ENCODE measurements around the gene SGSH.

Gene SGSH

DNA sequence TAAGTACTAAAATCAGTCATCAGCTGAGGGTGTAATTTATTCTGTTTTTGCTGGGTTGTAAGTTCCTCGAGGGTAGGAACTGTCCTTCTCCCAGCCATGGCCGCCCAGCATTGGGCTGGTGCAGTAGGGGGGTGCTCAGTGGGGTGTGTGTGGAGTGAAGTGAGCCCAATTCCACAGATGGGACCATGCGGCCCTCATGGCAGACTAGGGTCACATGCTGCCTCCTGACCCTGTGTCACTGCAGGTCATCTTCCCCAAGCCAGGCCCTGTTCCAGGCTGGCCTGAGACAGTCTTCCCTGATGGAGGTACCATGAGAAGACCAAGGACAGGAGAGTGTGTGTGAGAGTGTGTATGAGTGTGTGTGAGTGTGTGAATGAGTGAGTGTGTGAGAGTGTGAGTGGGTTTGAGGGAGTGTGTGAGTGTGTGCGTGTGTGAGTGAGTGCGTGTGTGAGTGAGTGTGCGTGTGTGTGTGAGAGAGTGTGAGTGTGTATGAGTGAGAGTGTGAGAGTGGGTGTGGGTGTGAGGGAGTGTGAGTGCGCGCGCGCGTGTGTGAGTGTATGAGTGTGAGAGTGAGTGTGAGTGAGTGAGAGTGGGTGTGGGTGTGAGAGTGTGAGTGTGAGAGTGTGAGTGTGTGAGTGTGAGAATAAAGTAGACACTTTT is 3.8 kb upstream of the SGSH start:
- no peak for DNase-seq

DNA sequence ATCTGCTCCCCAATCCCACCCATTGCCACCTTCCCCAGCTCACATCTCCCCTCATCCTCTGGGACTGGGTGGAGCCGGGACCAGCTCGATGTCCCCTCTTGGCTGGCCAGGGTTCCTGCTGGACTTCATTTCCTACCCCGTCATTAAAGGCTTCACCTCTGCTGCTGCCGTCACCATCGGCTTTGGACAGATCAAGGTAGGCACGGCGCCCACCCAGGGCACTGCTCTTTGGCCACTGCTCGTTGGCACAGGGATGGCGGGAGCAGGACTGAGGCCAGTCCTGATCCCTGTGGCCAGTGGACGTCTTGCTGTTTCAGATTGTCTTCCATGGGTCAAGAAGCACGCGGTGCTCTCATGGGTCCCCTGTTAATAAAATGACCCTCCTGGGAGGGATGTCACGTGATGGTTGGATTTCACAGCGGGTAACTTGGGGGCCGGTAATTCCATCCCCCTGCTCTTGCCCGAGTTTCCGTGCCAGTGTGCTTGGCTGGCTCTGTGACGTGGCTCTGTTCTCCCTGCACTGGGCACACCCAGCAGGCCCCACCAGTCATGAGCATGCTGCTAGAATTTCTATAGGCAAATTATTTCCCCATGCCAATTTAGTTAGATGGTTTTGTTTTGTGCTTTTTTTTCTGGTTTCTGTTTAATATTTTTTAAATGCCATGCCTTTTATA is 3.1 kb upstream of the SGSH start:
- no peak for DNase-seq

DNA sequence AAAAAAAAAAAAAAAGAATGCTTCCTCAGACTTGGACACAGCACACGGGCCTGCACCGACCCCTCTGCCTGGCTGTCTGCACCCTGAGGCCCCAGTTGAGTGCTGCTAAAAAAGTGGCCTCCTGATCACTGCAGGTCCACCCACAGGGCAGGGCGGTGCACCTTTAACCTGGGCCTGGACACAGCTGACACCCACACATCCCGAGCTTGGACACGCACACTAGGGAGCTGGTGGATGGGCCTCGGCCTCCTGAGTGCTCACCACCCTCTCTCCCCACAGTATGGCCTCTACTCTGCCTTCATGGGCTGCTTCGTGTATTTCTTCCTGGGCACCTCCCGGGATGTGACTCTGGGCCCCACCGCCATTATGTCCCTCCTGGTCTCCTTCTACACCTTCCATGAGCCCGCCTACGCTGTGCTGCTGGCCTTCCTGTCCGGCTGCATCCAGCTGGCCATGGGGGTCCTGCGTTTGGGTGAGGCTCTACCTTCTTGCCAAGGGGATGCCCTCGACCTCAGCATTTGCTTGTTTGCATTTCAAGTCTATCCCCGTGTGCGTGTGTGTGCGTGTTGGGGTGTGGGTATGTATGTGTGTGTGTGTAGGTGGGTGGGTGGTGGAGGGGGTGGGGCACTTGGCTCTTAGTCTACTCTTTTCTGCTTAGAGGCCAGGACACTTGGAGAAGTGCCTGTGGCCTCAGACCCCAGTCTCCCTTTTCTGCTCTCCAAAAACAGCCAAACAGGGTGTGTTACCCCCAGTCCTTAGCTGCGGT is 2.4 kb upstream of the SGSH start:
- no peak for DNase-seq

GRCh38 chr17:80221351-80222105 is 1.4 kb upstream of the SGSH start:
- DNase-seq, result no peak

- DNase-seq, result no peak
Observed at GRCh38 chr17:80220736-80221215, 643 bp upstream of the SGSH start.

GRCh38 chr17:80219763-80220053 is 425 bp downstream of the SGSH start:
- no peak for DNase-seq

DNA sequence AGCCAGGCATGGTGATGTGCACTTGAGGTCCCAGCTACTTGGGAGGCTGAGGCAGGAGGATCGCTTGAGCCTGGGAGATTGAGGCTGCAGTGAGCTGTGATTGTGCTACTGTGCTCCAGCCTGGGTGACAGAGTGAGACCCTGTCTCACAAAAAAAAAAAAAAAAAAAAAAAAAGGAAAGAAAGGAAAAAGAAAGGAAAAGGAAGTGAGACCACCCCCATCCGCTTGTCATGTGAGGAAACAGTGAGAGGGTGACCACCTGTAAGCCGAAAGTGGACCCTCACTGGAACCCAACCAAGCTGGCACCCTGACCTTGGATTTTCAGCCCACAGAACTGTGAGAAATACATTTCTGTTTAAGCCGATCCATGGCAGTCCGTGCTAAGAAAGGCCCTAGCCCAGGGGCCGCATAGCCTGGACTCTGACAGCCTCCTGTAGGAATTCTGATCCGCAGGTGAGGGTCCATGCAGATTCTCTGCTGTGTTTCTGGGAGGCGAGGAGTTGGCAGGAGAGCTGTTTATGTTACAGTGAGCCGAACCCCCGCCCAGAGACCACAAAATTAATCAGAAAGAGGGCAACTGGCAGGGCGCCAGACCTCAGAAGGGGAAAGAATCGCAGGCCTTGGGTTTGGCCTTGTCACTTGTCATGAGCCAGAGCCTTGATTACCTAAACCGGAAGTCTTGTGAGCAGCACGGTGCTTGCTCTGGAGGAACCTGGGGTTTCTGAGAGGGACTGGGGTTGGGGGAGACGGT is 945 bp downstream of the SGSH start:
- peak; percentile 95 for DNase-seq

GRCh38 chr17:80218391-80218790 is 1.7 kb downstream of the SGSH start:
- no peak for DNase-seq

- no peak for DNase-seq
Observed at GRCh38 chr17:80217703-80218362, 2.3 kb downstream of the SGSH start.

GRCh38 chr17:80216473-80217456 is 3.4 kb downstream of the SGSH start:
- DNase-seq, result no peak

GRCh38 chr17:80214878-80215210 is 5.3 kb downstream of the SGSH start:
- DNase-seq, result no peak

DNA sequence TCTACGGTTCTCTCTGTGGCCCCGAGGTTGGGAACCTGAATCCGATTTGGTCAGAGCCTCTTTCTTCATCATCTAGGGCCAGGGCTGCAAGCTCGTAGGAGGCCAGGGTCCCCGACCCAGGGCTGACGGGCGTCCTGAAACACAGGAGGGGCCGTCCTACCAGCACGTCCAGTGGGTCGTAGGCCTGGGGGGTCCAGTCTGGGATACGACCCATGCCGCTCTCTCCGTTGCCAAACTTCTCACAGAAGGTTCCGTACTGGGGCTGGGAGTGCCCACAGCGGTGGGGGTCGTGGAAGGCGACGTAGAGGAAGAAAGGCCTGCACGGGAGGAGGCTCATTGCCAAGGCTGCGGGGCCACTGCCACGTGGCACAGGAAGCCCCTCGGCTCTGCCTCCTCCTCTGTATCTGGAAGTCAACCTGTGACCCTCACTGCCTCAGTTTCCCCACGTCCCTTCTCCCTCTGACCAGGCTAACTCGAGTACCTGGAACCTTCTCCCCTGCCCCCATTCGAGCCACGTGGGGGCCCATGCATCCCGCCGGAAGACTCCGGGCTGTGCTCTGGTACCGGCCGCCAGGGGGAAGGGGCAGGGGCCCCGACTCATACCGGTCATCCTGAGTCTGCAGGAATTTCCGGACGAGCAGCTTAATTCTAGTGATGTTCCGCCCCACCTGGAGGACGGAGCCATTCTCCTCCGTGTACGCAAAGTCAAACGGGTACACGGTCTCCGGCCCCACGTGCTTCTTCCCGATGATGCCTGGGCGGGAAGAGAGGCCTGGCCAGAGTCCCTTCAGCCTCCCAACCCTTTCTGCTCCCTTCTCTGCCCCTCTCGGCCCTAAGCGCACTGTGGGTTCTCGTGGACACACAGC is 5.9 kb downstream of the SGSH start:
- DNase-seq, result no peak

DNA sequence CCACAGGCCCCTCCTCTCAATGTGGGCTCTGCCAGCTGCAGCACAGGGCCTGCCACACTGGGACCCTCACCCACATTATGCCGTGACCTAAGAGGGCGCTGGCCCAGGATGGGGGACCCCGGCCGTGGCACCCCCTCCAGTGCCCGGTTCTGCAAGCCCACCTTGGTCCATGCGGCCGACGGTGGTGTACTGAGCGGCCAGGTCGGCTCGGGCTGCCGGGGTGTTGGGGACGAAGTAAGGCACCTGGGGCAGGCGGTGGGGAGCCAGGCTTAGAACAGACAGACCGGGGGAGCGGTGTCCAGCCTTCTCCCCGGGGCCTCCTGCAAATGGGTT is 6.5 kb downstream of the SGSH start:
- no peak for DNase-seq

DNA sequence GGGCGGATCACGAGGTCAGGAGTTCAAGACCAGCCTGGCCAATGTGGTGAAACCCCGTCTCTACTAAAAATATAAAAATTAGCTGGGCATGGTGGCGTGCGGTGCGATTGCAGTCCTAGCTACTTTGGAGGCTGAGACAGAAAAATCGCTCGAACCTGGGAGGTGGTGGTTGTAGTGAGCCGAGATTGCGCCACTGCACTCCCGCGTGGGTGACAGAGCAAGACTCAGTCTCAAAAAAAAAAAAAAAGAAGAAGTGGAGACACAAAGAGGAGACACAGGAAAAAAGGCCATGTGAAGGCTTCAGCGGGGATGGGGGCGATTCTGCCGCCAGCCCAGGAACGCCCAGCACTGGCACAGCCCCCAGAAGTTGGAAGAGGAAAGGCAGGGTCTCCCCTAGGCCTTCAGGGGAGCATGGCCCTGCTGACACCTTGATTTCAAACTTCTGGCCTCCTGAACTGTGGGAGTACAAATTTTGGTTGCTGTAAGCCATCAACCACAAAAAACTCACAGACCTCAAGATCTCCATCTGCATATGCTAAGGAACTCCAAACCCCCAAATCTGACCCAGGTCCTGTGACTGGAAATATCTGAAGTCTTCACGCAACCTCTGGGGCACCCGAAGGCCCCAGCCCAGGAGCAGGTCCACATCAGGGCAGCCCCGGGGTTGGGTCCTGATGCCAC is 7.0 kb downstream of the SGSH start:
- DNase-seq, result no peak

GRCh38 chr17:80212511-80212910 is 7.6 kb downstream of the SGSH start:
- no peak for DNase-seq

- no peak for DNase-seq
Observed at GRCh38 chr17:80212109-80212508, 8.0 kb downstream of the SGSH start.

GRCh38 chr17:80210348-80211108 is 9.6 kb downstream of the SGSH start:
- no peak for DNase-seq

DNA sequence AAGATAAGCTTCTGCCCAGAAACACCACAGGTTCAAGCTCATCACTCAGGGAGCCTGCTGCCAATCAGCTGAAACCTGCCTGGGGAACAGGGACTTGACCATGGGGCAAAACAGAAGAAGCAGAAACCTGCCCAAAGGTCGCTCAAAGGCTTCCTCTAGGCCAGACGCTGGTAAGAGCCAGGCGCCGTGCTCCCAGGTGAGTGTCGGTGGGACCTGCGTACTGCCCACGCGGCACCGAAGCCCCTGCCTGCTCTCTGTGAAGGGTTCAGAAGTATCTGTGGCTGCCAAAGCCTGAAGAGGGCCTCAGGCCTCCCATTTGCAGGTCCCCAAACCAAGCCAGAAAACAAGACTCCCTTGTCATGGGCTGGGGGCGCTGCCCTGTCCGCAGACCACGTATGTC is 10.4 kb downstream of the SGSH start:
- DNase-seq, result no peak

DNA sequence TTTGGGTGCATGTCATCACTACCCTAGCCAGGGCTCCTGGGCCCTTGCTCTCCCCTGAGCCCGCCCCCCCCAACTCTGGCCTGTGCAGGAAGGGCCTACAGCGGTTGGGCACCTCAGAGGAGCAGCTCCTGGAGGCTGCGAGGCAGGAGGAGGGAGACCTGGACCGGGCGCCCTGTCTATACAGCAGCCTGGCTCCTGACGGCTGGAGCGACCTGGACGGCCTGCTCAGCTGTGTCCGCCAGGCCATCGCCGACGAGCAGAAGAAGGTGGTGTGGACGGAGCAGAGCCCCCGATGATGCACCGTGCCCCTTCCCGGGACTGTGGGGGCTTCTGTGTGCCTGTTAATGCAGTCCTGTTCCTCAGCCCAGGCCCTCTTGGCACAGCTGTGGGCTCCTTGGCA is 12.1 kb downstream of the SGSH start:
- no peak for DNase-seq

Data from stimulated activated CD4-positive, alpha-beta T cell treated with anti-CD3 and anti-CD28 coated beads, Interleukin-4, amount 100 ng/mL, for 24 hours (primary cell).